Pulmonary artery endothelial cell (primary cell): Measurements from ENCODE around the gene OR13J1. TPM values are rescaled to one million over a fixed set of nuclear protein-coding genes. Genes with fewer than 3 reads are reported as not detected.

ENCODE experiments used
- DNase-seq: peaks from one replicate; pipeline ENCODE4 v3.0.0-alpha.2; 2011; ENCODE audit warnings: low read depth, low spot score
- total RNA-seq: library from RNA; depleted of rRNA; stranded (reverse); fragments of >200 nt; gene quantifications from 2 replicates; pipeline ENCODE4 v1.2.3, GENCODE V29; 2014

Gene OR13J1
- total RNA-seq, 1 donor from 2014 or later: not detected

DNA sequence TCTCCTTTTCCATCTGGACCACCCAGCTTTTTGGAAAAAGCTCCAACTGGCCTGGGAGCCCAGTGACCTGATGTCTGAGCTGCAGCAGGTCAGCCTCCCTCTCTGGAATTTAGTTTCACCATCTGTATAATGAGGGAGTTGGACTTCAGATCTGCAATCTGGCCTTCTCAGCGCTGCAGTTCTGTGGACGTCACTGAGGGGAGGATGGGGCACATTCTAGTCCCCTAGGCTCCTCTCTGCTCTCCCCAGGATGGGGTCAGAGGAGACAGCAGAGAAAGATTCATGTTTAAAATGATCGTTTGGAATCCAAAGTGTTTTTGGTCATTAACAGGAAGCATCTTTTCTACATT lies 10.2 kb downstream of the OR13J1 start:
- no peak for DNase-seq

- DNase-seq: no peak
Measured at GRCh38 chr9:35859310-35859989, 10.8 kb downstream of the OR13J1 start.

DNA sequence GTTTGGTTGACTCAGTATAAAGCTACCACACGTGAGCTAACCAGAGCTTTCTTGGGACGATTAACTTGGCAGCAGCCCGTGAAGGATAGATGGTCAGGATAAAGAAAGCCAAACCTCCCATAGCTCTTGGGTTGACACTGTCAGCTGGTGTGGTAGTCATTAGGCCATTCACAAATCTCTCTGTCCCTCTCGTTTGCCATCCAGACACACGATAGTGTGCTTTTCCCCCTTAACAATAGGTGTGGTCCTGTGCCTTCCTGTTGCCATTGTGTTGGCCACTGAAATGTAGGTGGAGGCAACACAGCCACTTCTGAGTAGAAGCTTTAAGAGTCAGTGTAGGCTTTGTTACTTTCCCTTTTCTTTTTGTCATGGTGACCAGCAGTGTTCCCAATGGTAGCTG lies 11.7 kb downstream of the OR13J1 start:
- DNase-seq: no peak

DNA sequence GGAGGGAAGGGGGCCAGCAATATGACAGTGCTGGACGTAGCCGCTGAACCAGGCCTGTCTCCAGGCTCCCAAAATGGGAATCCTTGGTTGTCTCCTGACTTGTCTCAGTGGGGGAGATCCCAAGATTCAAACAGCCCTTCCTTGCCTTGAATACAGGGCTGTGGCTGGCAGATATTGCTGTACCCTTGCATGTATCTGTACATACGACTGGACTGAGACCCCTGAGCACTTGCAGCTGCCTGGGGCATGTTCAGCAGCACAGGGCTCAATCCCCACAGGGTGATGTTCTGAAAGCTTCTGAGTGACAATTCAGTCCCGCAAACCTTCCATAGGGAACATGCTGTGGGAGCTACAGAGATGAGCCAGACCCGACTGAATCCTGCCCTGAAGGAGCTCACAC lies 13.3 kb downstream of the OR13J1 start:
- no peak for DNase-seq

- no peak for DNase-seq
Measured at GRCh38 chr9:35856206-35856605, 14.0 kb downstream of the OR13J1 start.

- no peak for DNase-seq
Measured at GRCh38 chr9:35854091-35854762, 16.0 kb downstream of the OR13J1 start.

GRCh38 chr9:35852876-35853865 lies 17.0 kb downstream of the OR13J1 start:
- no peak for DNase-seq

- no peak for DNase-seq
Measured at GRCh38 chr9:35852267-35852815, 17.9 kb downstream of the OR13J1 start.

- no peak for DNase-seq
Measured at GRCh38 chr9:35847792-35848572, 22.2 kb downstream of the OR13J1 start.

- DNase-seq: no peak
Measured at GRCh38 chr9:35845824-35846771, 24.1 kb downstream of the OR13J1 start.

- peak; percentile 60 for DNase-seq
Measured at GRCh38 chr9:35844628-35845270, 25.5 kb downstream of the OR13J1 start.

GRCh38 chr9:35842795-35843194 lies 27.4 kb downstream of the OR13J1 start:
- DNase-seq: no peak

- DNase-seq: no peak
Measured at GRCh38 chr9:35842020-35842745, 28.0 kb downstream of the OR13J1 start.

DNA sequence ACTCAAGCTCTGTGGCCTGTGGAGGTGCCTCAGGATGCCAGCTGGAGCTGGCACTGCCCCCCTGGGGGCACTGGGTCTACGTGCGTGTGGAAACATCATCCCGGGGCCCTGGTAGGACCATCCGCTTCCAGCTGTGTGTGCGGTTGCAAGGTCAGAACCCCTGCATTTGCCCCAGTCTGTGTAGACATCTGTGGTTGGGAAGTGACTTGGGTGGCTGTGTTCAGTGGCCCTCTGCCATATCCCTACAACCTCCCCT lies 28.6 kb downstream of the OR13J1 start:
- DNase-seq: no peak

- DNase-seq: no peak
Measured at GRCh38 chr9:35840881-35841644, 29.1 kb downstream of the OR13J1 start.

DNA sequence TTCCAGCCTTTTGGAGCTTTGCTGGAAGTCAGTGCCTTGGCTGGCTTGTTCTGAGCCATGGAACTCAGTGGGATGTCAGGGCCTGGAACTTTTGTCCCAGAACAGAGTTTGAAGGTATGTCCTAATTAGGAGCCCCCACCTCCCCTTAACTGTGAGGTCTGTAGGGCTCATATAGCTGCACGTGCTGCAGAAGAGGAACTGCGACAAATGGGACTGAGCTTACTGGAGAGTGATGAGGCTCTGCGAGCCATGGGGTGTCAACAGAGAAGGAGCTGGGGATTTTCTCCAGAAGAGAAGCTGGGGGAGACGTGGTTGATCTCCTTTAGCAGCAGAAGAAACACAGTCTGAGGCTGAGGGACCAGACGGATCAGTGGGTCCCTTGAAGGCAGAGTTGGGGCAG lies 30.3 kb downstream of the OR13J1 start:
- no peak for DNase-seq

DNA sequence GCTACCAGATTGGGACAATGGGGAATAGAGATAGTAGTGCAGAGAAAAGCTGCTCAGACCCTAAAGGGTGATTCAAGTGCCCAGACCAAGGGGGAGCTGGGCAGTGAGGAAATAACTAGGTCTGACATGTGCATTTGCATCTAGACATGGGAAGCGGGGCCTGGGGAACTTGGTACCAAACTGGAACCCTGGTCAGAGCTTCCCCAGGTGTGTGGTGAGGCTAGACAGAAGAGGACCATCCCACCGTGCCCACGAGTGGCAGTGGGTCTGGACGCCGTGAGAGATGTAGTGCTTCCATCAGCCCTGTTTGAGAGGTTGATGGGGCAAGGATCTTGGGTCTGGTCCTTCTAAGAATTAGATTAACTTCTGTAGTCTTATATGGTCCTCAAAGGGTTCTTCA lies 33.6 kb downstream of the OR13J1 start:
- no peak for DNase-seq

- DNase-seq: no peak
Measured at GRCh38 chr9:35835766-35836165, 34.4 kb downstream of the OR13J1 start.
